A549 (cell line): ENCODE data around the gene STX8.

ENCODE experiments used
- HDAC2 ChIP-seq: fragments of 200-600 bp; sonication (generic); IDR thresholded peaks from 2 replicates; pipeline ENCODE4 v1.6.1; 2016
- KDM1A ChIP-seq: fragments of 200-600 bp; sonication (generic); IDR thresholded peaks from 2 replicates; pipeline ENCODE4 v1.6.1; 2016; ENCODE audit warnings: low read depth, mild to moderate bottlenecking
- TF ChIP-seq, protein P1 (sequence below): fragments of >200 bp; sonication (Bioruptor Twin); formaldehyde crosslinking; IDR thresholded peaks from 3 replicates; pipeline ENCODE4 v1.5.1; 2016
- TF ChIP-seq, protein P2 (sequence below): fragments of 450-650 bp; IDR thresholded peaks from 2 replicates; pipeline ENCODE4 v1.6.1; 2014; ENCODE audit warnings: antibody characterized with exemption

DNA sequence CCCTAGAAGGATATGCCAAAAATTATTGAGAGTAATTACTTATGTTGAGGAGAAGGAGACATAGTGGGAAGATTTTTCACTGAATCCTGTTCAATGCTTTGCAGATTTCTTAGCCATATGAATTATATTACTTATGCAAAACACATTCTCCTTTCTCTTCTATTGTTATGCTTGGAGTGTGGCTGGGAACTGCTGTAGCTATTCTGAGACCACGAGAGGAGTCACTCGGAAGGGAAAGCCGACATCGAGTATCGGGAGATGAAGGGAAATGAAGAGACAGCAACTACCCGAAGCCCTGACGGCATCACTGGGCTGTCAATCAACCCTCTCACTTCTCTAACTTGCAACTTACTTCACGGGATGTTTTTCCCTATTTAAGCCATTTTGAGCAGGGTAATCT is 39.6 kb downstream of the STX8 start:
- TF ChIP-seq, protein P1, sequence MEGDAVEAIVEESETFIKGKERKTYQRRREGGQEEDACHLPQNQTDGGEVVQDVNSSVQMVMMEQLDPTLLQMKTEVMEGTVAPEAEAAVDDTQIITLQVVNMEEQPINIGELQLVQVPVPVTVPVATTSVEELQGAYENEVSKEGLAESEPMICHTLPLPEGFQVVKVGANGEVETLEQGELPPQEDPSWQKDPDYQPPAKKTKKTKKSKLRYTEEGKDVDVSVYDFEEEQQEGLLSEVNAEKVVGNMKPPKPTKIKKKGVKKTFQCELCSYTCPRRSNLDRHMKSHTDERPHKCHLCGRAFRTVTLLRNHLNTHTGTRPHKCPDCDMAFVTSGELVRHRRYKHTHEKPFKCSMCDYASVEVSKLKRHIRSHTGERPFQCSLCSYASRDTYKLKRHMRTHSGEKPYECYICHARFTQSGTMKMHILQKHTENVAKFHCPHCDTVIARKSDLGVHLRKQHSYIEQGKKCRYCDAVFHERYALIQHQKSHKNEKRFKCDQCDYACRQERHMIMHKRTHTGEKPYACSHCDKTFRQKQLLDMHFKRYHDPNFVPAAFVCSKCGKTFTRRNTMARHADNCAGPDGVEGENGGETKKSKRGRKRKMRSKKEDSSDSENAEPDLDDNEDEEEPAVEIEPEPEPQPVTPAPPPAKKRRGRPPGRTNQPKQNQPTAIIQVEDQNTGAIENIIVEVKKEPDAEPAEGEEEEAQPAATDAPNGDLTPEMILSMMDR: no peak
- TF ChIP-seq, protein P2, sequence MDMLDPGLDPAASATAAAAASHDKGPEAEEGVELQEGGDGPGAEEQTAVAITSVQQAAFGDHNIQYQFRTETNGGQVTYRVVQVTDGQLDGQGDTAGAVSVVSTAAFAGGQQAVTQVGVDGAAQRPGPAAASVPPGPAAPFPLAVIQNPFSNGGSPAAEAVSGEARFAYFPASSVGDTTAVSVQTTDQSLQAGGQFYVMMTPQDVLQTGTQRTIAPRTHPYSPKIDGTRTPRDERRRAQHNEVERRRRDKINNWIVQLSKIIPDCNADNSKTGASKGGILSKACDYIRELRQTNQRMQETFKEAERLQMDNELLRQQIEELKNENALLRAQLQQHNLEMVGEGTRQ: no peak
- no peak for TF ChIP-seq HDAC2
- no peak for TF ChIP-seq KDM1A
